Measurements from ENCODE around the gene PTPRO.

PTPRO gene

DNA sequence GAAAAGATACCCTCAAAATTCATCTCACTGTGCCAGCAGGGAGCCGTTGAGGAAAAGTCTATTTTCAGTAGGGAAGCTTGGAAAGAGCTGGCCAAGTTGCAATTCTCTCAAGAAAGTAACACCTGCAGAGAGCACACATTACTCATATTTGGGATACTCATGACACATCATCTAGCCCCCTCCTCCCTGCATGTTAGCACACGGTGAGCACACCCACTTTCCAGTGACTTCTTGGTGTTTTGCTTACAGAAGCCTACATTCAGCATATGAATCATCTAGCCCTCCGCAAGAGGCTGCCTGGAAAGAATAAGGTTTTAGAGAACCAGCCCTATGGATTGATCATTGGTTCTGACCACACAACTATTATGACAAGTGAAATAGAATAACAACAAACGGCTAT is 124.5 kb downstream of the PTPRO start:
- DNase-seq (ENCODE audit: low read depth): no peak

DNA sequence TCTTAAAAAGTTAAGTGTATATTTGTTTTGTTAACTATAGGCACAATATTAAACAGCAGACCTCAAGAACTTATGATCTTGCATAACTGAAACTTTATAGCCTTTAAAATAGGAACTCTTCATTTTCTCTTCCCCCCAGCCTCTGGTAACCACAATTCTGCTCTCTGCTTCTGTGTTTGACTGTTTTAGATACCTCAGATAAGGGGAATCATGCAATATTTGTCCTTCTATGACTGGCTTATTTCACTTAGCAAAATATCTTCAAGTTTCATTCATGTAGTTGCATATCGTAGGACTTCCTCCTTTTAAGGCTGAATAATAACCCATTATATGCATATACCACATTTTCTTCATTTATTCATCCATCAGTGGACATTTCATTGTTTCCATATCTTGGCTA is 131.3 kb downstream of the PTPRO start:
- no peak for DNase-seq (ENCODE audit: low read depth)

DNA sequence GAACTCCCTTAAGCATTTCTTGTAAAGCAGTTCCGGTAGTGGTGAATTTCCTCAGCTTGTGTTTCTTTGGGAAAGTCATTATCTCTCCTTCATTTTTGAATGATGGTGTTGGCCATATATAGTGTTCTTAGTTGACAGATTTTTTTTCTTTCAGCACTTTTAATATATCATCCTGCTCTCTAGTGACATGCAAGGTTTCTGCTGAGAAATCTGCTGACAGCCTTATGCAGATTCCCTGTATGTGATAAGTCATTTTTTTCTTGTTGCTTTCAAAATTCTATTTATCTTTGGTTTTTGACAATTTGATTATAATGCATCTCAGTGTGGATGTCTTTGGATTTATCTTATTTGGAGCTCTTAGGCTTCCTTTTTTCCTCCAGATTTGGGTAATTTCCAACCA is 135.7 kb downstream of the PTPRO start:
- DNase-seq (ENCODE audit: low read depth): no peak

DNA sequence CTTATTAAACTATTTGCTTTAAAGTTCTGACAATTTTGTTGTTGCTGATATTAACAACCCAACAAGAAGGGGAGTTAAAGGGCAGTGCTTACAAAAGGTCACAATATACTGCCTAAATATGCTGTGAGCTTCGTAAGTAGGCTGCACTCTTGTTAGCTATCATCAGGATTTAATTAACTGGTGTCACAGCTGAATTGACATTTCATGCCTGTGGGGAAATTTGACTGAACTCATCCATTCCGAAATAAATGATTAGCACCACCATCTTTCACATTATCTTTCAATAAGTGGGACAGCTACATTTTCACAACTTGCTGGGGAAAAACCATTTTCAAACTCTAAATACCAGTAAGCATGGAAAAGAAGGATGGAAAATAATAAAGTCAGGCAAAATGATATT is 146.6 kb downstream of the PTPRO start:
- no peak for DNase-seq (ENCODE audit: low read depth)

DNA sequence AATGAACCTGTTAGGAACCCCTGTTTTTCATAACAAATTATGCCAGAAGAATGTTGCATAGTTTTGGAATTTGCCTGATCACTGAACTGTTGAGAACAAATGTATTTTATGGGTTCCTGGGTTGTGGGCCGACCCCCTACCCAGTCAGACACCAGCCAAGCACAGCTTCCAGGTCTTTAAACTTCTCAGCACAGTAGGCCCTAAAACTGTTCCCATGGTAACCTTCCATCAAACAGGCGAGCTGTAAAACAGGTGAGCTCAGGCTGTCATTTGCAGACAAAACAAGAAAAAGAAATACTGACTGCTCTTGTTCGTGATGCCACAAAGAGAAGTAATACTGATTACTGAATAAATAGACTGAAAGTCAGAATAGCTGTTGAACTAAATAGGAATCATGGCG is 147.0 kb downstream of the PTPRO start:
- no peak for DNase-seq (ENCODE audit: low read depth)

DNA sequence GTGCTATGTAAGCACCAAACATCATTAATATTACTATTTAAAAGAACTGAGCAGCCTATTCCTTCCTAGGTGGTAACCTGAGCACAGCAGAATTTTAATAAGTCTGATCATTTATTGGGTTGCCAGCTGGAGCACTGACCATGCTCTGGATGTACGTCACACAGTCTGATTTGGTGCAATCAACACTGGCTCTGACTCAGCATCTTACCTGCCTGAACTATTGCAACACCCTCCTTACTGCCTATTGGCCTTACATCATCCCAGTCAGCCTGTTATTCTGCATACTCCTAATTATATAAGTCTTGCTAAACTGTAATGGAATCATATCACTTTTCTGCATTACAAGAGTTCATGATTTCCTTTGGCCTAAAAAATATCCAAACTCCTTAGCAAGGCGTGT is 149.7 kb downstream of the PTPRO start:
- no peak for DNase-seq (ENCODE audit: low read depth)

DNA sequence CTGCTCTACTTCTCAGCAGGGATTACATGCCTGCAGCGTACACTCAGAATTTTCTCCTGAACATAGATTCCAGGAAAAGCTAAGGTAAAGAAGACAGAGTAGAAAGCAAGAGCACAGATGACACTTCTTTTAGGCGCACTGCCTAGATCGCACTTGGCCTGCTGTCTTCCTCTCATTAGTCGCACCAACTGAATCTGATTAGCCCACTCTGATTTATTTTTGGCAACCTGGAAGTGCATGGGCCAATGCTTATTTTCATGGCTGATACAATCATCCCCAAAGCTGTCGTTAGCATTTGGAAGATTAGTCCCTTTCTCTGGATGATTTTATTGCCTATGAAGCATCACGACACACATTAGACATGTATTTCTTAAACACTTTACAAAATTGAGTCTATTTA is 152.5 kb downstream of the PTPRO start:
- DNase-seq (ENCODE audit: low read depth): no peak

DNA sequence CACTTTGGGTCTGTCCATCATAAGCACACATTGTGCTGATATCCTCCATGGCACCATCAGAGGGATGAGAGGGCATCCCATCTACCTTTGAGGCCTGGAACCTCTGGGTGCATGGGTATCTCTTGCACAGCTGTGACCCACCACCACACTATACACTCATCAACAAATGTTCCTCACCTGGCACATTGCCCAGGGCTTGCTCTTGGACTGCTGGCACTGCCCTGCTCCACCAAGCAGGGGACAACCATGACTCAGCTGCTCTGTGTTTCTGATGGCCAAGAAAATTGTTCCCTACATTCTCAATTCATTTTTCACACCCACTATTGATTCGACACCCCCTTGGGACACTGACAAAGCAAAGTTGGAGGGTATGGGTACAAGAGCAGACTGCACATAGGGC is 155.5 kb downstream of the PTPRO start:
- no peak for DNase-seq (ENCODE audit: low read depth)

DNA sequence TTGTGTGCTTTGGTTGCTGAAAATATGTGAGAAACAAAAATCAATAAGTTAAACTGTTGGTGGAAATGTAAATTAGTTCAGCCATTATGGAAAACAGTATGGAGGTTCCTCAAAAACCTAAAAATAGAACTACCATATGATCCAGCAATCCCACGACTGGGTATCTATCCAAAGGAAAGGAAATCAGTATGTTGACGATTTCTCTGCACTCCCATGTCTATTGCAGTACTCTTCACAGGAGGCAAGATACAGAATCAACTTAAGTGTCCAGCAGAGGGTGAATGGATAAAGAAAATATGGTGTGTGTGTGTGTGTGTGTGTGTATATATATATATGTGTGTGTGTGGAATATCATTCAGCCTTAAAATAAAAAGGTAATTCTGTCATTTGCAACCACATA is 159.5 kb downstream of the PTPRO start:
- no peak for DNase-seq (ENCODE audit: low read depth)

DNA sequence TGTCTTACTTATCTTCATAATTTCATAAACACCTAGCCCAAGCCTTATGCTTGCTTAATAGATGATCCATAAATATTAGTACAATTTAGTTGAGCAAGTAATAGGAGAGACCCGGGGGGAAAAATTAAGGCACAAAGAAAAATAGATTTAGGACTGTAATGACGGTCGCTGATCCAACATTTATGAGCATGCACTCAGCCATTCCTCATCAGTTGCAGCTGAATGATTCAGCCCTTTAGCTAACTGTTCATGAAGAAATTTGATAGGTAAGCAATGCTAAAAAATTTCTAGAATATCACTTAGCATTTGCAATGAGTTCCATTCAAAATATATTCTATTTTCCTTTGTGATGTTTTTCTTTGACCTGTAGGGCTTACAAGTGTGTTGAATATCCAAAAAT is 163.2 kb downstream of the PTPRO start:
- DNase-seq (ENCODE audit: low read depth): no peak

DNA sequence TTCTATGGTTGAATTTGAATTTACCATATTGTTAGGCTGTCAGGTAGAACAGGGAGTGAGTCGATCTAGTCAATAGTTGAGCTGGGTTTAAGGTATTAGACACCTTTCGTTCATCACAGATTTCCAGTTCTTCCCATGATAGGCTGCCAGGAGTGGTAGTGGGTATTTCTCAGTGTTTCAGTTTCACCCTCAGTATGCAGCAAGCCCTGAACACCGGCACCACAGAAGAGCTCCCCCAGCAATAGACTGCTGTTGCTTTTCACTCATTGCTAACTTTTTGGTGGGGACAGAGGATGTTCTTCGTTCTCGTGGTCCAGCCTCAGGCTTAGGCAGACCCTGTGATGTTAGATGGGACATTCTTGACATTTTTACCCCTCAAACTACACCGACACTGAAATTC is 164.6 kb downstream of the PTPRO start:
- no peak for DNase-seq (ENCODE audit: low read depth)

DNA sequence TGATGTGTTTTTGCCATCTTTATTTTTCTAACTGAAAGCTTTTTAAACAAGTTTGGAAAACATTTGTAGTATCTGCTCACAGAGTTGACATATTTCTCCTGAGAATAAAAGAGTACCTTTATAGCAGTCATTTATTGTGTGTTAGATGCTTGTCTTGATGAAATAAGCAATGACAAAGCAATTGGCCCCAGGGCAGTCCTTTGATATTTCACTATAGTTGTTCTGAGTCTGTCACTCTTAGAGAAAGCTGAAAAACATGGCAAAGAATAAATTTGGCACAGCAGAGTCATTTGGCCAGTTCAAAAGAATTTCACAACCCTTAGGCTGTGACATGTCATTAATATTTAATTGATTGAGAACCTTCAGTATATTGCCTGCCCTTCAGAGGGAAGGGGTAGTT is 166.2 kb downstream of the PTPRO start:
- DNase-seq (ENCODE audit: low read depth): no peak

DNA sequence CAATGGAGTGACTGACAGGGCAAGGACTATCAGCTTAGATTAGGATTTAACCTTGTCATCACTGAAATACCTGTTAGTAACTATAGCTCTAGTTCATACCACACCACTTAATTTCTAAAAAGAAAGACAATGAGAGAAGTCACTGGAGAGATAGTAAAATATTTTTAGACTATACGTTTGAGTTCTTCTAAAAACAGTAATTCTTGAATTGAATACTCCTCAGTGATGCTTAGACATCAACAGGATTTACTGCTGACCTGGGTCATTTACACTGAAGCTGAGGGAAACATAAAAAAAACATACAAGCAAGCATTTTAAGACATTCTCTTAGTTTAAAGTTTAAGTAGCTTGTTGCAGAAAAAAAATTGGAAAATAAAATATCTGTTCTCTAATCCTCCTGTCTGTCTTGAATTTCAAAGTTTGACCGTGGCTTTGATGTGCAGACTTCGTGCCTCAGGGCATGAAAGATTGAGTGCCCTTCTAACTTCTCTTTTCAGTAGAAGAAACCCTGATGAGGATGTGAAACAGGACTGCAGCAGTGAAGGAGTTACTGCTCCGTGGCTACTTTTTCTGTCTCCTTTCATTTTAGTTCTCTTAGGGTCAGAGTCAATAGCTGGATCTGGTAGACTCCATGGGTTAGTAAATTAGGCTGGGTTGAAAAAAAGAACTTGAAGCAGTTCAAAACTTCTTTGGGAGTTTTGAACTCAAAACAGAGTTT is 172.2 kb downstream of the PTPRO start:
- DNase-seq (ENCODE audit: low read depth): no peak

DNA sequence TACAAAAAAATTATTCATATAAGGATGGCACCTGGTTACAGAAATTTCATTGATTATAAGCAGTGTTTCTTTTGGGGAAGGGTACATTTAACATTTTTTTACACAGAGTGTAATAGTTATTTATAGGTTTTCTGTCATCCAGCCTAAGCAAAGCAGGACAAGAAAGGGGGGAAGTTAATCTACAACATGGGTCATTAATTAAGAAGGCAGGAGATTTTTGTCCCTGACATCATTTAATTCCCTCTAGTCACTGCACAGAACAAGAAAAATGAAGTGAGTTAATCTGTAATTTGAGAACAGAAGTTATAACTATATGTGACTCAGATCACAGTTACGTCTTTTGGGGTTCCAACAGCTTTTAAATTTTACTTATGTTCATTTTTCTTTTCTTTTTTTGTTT is 173.4 kb downstream of the PTPRO start:
- DNase-seq (ENCODE audit: low read depth): no peak

DNA sequence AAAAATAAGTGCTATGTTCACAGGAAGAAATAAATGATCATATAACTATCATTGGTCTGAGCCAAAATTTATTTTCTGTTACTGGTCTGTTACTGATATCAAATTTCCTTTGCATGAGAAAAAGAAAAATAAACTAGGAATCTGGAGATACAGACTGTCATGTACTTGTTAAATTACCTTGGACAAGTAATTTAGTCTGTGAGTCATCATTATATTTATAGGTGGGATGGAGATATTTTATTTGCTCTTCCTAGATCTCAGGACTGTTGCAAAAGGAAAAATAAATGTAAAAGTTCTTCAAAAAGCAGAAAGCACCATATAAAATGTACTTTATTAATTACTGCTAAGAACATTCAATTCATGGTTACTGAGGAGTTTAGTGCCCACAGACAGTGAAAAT is 174.4 kb downstream of the PTPRO start:
- no peak for DNase-seq (ENCODE audit: low read depth)

DNA sequence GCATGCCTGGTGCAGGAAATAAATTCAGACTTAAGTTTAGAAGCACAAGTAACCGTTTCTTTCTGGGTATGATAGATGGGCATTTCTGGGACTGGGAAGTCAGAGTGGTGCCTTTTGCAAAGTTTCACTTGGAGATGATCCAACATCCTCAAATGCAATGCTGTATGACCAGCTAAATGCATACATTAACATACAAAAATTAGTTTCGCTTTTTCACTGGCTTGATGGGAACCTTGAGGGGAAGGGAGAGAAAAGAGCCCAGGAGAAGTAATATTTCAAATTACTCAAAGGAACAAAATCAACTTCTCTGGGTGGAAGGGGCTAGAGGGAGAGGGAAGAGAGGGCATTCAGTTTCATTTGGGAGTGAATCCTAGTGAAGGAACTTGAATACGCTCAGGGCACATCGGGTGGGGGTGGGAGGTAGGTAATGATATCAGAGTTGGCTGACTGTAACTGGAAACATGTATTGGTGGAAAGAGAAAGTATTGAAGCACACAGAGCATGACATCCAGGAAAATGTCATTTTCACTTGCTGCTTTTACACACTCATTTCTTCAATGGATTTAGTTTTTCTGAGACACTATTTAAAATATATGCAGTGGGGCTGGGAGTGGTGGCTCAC is 175.5 kb downstream of the PTPRO start:
- no peak for DNase-seq (ENCODE audit: low read depth)

DNA sequence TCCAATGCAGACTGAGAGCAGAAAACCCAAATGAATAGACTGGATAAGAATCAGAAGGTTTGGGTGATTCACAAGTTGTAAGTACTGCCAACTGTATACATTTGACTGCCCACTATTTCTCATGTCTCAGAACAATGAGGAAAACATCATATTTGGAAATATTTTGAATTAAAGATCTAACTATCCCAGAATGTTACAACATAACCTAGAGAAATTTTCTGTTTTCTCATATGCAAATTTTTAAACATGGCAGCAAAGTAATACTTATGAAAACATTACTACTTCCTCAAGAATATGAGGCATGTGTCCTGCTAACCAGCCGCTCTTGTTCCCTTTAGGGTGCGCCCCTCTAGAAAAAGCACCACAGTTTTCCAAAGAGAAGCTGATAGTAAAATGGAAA is 179.9 kb downstream of the PTPRO start:
- DNase-seq (ENCODE audit: low read depth): no peak

DNA sequence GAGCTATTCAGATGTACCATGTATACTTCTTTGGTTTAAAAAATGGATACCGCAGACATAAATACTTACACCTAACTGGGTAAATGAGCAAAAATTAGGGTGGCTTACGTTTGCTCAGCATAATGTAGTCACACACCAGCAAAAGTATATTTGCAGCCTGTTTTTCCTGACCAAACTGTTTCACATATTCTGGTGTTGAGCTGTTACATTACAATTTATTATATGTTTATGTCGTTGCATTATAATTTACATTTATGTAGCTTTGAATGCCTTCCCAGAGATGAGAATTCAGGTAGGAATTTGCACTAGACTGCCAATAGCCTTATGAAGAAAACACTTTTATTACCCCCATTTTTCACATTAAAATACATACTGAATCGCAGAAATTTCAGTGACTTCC is 183.3 kb downstream of the PTPRO start:
- no peak for DNase-seq (ENCODE audit: low read depth)

DNA sequence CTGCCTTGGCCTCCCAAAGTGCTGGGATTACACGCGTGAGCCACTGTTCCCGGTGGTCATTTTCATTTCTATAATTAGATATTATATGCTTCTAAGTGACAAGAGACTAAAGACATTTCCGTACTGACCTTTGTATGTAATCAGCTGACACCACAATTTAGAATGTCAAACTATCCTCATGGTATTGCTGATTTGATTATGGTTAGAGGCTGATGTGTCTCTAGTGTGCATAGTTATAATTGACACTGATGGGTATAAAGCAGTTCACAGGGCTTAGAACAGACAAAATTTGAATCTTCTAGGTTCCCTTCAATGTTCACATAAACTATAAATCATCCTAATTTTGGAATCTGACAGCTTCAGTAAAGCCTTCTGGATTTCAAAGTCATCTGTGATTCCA is 192.7 kb downstream of the PTPRO start:
- DNase-seq (ENCODE audit: low read depth): no peak

DNA sequence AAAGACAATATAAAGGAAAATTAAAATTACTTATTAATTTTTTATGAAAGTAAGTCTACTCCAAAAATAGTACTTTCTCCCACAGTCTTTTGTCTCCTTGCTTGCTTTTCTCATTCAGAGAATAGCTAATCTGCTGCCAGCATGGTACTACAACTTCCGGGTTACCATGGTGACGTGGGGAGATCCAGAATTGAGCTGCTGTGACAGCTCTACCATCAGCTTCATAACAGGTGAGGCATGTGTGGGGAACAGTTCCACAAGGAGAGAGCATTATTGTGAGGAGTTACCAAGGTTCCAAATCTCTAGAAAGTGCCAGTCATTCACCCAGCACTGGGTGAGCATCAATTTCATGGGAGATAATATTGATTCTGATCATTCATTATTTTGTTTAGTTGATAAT is 197.8 kb downstream of the PTPRO start:
- DNase-seq (ENCODE audit: low read depth): no peak

DNA sequence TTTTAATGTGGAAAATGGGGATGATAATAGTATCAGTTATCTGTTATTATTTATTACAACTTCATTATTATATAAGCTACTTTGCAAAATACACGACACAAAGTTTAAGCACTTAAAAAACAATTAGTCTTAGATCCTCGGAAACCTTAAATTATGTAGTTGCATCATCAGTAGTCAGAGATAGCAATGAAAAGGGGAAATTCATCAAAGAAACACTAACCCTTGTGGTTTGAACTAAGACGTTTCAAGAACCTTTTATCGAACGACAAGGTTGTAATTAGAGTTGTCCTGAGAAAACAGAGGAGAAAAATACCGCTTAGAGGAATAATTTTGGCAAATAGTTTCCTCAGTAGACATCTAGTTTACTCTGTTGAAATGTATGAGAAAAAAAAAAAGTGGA is 198.5 kb downstream of the PTPRO start:
- no peak for DNase-seq (ENCODE audit: low read depth)

DNA sequence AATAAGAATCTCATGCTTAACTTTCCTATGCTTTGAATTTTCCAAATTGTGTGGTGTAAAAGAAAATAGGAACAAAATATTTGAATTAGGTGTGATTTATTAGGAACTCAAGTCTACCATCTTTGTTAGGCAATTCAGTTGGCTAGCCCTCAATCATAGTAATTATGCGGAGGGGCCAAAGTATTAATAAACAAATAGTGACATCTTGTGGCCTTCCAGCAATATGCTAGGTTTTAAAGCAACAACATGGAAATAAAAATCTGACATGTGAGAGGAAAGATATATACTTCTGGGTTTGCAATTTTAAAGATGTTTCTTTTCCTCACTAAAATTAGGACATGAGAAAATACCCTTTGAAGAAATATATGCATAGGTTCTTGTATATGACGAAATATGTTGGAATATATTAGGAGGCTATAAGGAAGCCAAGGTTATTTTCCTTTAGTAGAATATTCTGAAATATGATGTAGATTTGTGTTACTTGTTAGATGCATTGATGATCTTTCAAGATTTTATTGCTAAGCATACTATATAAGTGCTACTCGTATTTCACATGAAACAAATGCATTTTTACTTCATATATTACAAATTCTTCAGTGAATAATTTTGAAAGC is 200.4 kb downstream of the PTPRO start:
- DNase-seq (ENCODE audit: low read depth): no peak

DNA sequence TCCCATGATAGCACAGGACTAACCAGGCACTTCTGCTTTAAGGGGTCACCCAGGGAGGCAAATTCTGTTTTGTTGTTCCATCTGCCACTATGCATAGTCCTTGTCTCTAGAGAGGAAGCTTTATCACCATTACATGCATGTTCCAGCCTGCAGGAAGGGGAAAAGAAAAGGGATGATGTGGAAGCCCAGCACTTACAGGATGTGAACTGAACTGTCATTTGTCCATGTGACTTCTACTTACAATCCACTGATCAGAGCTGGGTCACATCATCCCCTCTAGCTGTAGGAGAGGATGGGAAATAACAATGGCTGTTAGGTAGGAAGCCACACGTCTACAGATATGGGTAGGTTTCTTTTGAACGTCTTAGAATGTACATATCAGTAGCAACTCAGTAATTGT is 203.1 kb downstream of the PTPRO start:
- no peak for DNase-seq (ENCODE audit: low read depth)

DNA sequence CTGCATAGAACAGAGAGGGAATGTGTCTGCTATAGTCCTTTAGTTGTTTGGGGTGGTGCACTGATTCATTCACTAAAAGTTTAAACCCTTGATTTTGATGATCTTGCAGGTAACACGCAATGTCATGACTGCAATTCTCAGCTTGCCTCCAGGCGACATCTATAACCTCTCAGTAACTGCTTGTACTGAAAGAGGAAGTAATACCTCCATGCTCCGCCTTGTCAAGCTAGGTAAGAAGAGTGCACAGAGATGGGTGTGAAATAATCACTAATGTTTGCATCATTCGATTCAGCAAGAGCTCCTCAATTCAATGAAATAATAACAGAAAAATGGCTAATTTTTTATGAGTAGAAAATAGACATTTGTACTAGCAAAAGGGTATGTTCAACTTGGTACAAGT is 203.7 kb downstream of the PTPRO start:
- DNase-seq (ENCODE audit: low read depth): no peak
